Dedifferentiated amniotic fluid mesenchymal stem cell (primary cell): ENCODE data around the gene ZNF429.
"Not testable (repeated sequence)": the region's sequence is repeated elsewhere in the genome, so short reads cannot be mapped to it uniquely, and the experiment has no call there.

Experiments used
- DNase-seq: peaks from one replicate; pipeline ENCODE4 v3.0.0-alpha.2; 2016; ENCODE audit errors: extremely low spot score

Gene ZNF429

GRCh38 chr19:21505459-21506451 lies at the start of gene ZNF429:
ZNF429 (plus strand) TSS chr19:21505602; CDS start chr19:21505772, 170 bp downstream.
- DNase-seq = peak; percentile 97

- no peak for DNase-seq
Observed at GRCh38 chr19:21460686-21461085, 44.7 kb upstream of the ZNF429 start.

GRCh38 chr19:21462540-21462939 lies 42.9 kb upstream of the ZNF429 start:
- DNase-seq = no peak

- no peak for DNase-seq
Observed at GRCh38 chr19:21463449-21464105, 41.8 kb upstream of the ZNF429 start.

- no peak for DNase-seq
Observed at GRCh38 chr19:21466627-21467026, 38.8 kb upstream of the ZNF429 start.

GRCh38 chr19:21468791-21469190 lies 36.6 kb upstream of the ZNF429 start:
- no peak for DNase-seq

GRCh38 chr19:21472507-21472906 lies 32.9 kb upstream of the ZNF429 start:
- DNase-seq = no peak

- peak; percentile 14 for DNase-seq
Observed at GRCh38 chr19:21474671-21475181, 30.7 kb upstream of the ZNF429 start.

- not testable (repeated sequence) for DNase-seq
Observed at GRCh38 chr19:21482361-21482760, 23.0 kb upstream of the ZNF429 start.

- DNase-seq = no peak
Observed at GRCh38 chr19:21482863-21483276, 22.5 kb upstream of the ZNF429 start.

GRCh38 chr19:21483589-21484170 lies 21.7 kb upstream of the ZNF429 start:
- no peak for DNase-seq

GRCh38 chr19:21484631-21485030 lies 20.8 kb upstream of the ZNF429 start:
- DNase-seq = no peak

GRCh38 chr19:21485926-21486325 lies 19.5 kb upstream of the ZNF429 start:
- no peak for DNase-seq

- DNase-seq = no peak
Observed at GRCh38 chr19:21487969-21488368, 17.4 kb upstream of the ZNF429 start.

GRCh38 chr19:21491146-21491545 lies 14.3 kb upstream of the ZNF429 start:
- no peak for DNase-seq

GRCh38 chr19:21492947-21493906 lies 12.2 kb upstream of the ZNF429 start:
- DNase-seq = no peak

- DNase-seq = no peak
Observed at GRCh38 chr19:21496876-21497275, 8.5 kb upstream of the ZNF429 start.

GRCh38 chr19:21498651-21499050 lies 6.8 kb upstream of the ZNF429 start:
- no peak for DNase-seq

GRCh38 chr19:21508198-21508597 lies 2.8 kb downstream of the ZNF429 start:
- no peak for DNase-seq

GRCh38 chr19:21511058-21511457 lies 5.7 kb downstream of the ZNF429 start:
- not testable (repeated sequence) for DNase-seq

- not testable (repeated sequence) for DNase-seq
Observed at GRCh38 chr19:21512609-21513008, 7.2 kb downstream of the ZNF429 start.
